Rectal smooth muscle tissue (tissue), 1 donor: ENCODE measurements around the gene COL12A1.

Source experiments
- H3K27ac ChIP-seq: one replicate; pipeline ENCODE4 v1.7.0; 2013; ENCODE audit warnings: low read depth, low read length, inconsistent platforms
- H3K27me3 ChIP-seq: one replicate; pipeline ENCODE4 v1.7.0; 2013; ENCODE audit warnings: low read length; ENCODE audit not compliant: control insufficient read depth, insufficient read depth
- H3K36me3 ChIP-seq: one replicate; pipeline ENCODE4 v1.7.0; 2013; ENCODE audit warnings: low read length; ENCODE audit not compliant: control insufficient read depth, insufficient read depth
- H3K4me1 ChIP-seq: one replicate; pipeline ENCODE4 v1.7.0; 2013; ENCODE audit warnings: low read length; ENCODE audit not compliant: control insufficient read depth, insufficient read depth
- H3K4me3 ChIP-seq: one replicate; pipeline ENCODE4 v1.7.0; 2013; ENCODE audit warnings: low read length
- H3K9ac ChIP-seq: one replicate; pipeline ENCODE4 v1.7.0; 2013; ENCODE audit warnings: low read length

Gene COL12A1

DNA sequence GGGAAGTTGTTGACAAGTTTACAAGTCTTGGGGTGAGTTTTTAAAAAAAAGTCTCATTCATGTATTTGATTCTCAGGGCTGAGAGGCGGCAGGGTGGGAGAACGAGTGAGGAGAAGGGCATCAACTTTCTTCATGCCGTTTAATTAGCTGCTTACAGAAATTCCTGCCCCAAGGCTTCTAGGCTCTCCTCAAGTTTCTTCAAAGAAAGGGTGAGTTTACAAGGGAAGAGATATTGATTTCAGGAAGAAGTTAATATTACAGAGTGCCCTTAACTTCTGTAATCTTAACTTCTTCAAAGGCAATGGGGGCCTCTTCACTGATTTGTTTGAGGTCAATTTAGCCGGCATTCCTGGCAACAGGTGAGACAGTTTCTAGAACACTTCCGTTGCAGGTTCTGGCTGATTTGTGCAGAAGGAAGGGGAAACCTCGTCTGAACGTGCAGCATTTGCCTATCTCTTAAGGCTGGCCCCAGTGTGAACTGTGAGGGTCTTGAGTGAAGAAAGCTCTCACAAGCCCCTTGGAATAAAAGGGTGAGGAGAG lies 3.4 kb upstream of the COL12A1 start:
- H3K9ac ChIP-seq = no peak overlapping the region
- H3K36me3 ChIP-seq = no peaks in the 10 kb centered on the region
- H3K27me3 ChIP-seq = no peaks in the 10 kb centered on the region
- no peak overlapping the region for H3K27ac ChIP-seq
- no peaks in the 10 kb centered on the region for H3K4me1 ChIP-seq
- no peak overlapping the region for H3K4me3 ChIP-seq

- H3K27ac ChIP-seq = no peak overlapping the region
- no peaks in the 10 kb centered on the region for H3K36me3 ChIP-seq
- H3K4me1 ChIP-seq = no peaks in the 10 kb centered on the region
- peak overlapping the region; percentile 47 for H3K4me3 ChIP-seq
- H3K27me3 ChIP-seq = no peaks in the 10 kb centered on the region
- H3K9ac ChIP-seq = no peak overlapping the region
Observed at GRCh38 chr6:75208298-75209183, 2.7 kb upstream of the COL12A1 start.

DNA sequence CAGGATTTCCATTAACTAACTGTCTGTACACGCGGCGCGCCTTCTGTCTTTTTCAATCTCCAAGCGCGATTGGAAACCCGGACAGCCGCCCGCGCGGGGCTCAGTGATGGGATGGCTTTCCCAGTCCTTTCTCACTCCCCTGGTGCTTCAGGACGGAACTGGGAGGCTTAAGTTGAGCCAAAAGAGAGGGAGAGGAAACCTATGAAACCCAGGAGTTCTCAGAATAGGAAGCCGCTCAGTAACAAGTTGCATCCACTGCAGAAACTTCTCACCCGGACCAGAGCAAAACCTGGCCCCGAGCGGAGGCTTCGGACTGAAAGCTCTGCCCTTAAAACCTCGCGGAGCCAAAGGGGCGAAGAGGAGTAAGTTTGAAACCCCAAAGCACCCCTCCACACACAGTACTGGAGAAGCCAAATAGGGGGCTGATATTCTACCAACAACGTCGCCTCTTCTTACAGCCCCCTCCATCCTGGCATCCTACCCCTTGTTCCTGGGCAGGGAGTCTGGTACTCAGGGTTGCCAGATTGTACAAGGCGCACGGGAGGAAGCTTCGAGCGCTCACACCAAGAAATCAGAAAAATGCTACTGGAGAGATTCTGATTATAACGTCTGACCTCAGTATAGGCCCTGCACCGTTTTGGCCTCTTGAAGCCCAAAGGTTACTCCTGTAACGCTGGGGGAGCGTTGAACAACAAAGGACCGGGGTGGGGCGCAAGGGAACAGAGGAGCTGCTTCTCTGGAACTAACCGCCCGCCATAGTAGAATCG lies 906 bp upstream of the COL12A1 start:
- peak overlapping the region; percentile 75 for H3K4me3 ChIP-seq
- peaks cover under 1% of the 10 kb centered on the region for H3K4me1 ChIP-seq
- no peaks in the 10 kb centered on the region for H3K36me3 ChIP-seq
- peak overlapping the region; percentile 33 for H3K9ac ChIP-seq
- peak overlapping the region; percentile 80 for H3K27ac ChIP-seq
- no peaks in the 10 kb centered on the region for H3K27me3 ChIP-seq

DNA sequence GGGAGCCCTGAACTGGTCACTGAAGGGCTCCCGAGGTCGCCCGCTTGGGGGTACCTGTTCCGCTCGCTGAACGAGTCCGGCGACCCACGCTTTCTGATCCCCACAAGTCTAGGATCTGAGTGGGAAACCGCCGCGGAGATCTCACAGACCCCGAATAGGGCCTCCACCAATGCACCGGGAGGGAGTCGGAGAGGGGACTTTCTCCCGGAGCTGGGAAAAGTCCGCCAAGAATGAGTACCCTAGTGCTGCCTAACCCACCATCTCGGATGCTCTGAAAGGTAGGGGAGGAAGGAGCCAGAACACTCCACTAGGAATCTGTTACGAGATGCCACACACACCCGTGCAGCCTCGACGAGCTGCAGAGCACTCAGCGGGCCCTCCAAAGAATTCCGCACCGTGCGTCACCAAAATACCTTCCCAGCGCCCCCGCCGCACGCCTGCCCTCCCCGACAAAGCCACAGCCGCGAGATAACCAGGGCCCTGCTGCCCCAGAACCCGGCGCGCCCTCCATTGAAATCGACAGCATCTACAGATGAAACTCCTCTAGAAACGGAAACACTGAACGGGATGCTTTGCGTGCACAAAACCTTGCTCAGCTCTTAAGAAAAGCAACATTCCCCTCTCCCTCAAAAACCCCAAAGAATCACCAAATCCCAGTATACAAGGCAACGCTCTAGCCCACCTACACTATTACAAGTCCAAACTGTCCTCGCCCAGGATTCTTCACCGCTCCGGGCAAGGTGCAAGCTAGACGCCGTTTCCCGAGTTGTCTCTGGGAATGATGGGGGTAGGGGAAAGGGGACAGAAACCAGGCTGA lies 686 bp downstream of the COL12A1 start:
- peak overlapping the region; percentile 64 for H3K9ac ChIP-seq
- no peaks in the 10 kb centered on the region for H3K27me3 ChIP-seq
- peaks cover 9% of the 10 kb centered on the region for H3K4me1 ChIP-seq
- H3K36me3 ChIP-seq = no peaks in the 10 kb centered on the region
- H3K27ac ChIP-seq = peak overlapping the region; percentile 80
- peak overlapping the region; percentile 75 for H3K4me3 ChIP-seq

- Histone ChIP-seq H3K27me3 (no peaks in the 10 kb centered on the region), H3K36me3 (no peaks in the 10 kb centered on the region), H3K4me3 (peak overlapping the region; percentile 75), H3K9ac (peak overlapping the region; percentile 64), H3K27ac (peak overlapping the region; percentile 80), H3K4me1 (peaks cover 11% of the 10 kb centered on the region)
Observed at GRCh38 chr6:75204217-75204958, 1.5 kb downstream of the COL12A1 start.

DNA sequence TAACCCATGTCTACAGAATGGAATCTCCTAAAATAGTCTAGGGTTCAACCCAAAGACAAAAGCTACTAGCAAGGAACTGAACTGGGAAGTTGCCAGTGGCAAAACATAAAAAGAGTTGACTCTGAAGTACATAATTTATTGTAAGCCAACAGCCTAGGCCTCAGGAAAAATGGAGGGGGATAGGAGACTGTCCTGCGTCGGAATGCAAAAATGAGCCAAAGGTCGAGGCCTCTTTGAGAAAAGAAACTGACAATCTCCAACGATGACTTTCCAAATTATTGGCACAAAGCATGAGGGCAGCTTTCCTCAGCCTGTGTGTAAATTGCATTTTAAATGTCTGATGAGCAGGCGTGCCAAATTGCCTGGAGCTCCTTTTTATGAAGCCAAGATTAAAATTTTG lies 2.1 kb downstream of the COL12A1 start:
- Histone ChIP-seq H3K27me3 (no peaks in the 10 kb centered on the region), H3K36me3 (no peaks in the 10 kb centered on the region), H3K4me3 (peak overlapping the region; percentile 23), H3K27ac (peak overlapping the region; percentile 77), H3K4me1 (peaks cover 11% of the 10 kb centered on the region), H3K9ac (no peak overlapping the region)

DNA sequence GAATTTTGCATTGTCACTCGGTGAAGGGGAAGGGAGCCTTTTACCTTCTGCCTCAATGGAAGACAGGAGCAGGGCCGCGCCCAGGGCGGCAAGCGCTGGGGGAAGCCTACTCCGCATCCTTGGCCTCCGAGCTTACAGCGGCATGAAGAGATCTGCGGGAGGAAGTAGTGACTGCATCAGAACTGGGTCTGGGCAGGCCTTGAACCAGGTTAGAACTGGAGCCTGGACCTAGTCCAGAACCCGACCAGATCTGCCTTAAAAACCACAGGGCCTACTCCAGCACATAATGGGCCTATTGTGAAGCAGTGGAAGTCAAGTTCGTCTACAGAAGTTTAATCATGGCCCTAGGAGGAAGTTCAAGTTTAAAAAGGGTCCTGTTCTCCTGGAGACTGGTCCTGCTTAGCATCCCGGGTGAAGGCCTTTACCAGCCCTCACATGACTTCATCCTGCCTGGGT lies 3.1 kb downstream of the COL12A1 start:
- Histone ChIP-seq H3K27me3 (no peaks in the 10 kb centered on the region), H3K27ac (peak overlapping the region; percentile 77), H3K9ac (no peak overlapping the region), H3K4me3 (peak overlapping the region; percentile 61), H3K4me1 (peaks cover 11% of the 10 kb centered on the region), H3K36me3 (no peaks in the 10 kb centered on the region)

- H3K36me3 ChIP-seq = no peaks in the 10 kb centered on the region
- peak overlapping the region; percentile 77 for H3K27ac ChIP-seq
- H3K4me1 ChIP-seq = peaks cover 11% of the 10 kb centered on the region
- no peaks in the 10 kb centered on the region for H3K27me3 ChIP-seq
- H3K9ac ChIP-seq = no peak overlapping the region
- H3K4me3 ChIP-seq = peak overlapping the region; percentile 61
Observed at GRCh38 chr6:75201901-75202672, 3.8 kb downstream of the COL12A1 start.

DNA sequence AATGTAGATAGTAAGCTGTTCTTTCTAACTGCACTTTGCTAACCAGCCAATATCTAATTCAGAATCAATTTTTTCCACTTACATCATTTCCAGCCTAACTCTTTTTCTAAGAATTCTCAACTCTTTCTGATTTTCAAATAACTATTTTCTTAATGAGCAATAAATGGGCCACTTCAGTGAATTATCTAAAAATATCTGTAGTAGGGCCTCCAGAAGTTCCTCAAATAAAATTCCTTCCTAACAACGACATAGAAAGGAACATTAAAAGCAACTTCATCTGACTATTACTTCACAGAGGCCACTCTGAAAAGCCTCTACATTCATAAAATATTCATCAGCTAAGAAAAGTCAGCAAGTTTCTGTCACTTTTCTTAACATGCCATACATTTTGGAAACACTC lies 4.8 kb downstream of the COL12A1 start:
- no peaks in the 10 kb centered on the region for H3K36me3 ChIP-seq
- no peak overlapping the region for H3K4me3 ChIP-seq
- no peaks in the 10 kb centered on the region for H3K27me3 ChIP-seq
- H3K27ac ChIP-seq = no peak overlapping the region
- peaks cover 11% of the 10 kb centered on the region for H3K4me1 ChIP-seq
- no peak overlapping the region for H3K9ac ChIP-seq

- Histone ChIP-seq H3K27ac (no peak overlapping the region), H3K4me1 (peaks cover 11% of the 10 kb centered on the region), H3K4me3 (no peak overlapping the region), H3K9ac (no peak overlapping the region), H3K27me3 (no peaks in the 10 kb centered on the region), H3K36me3 (no peaks in the 10 kb centered on the region)
Observed at GRCh38 chr6:75199889-75200288, 6.0 kb downstream of the COL12A1 start.
